Liver (tissue), 9 donors: Measurements from ENCODE around the gene EAPP. TPM values are rescaled to one million over a fixed set of nuclear protein-coding genes. Genes with fewer than 3 reads are reported as not detected.
"Not testable (repeated sequence)": the region's sequence is repeated elsewhere in the genome, so short reads cannot be mapped to it uniquely, and the experiment has no call there.

ENCODE experiments used
- DNase-seq: peaks from one replicate; pipeline ENCODE4 v3.0.0-alpha.2; 2017; ENCODE audit warnings: low spot score
- H3K27ac ChIP-seq, 2 donors: one replicate each; pipeline ENCODE4 v1.7.0; 2013; ENCODE audit warnings: inconsistent platforms in 2 of 2, low read length in 2 of 2, control low read depth in 1 of 2, low read depth in 1 of 2, mild to moderate bottlenecking in 1 of 2
- H3K27me3 ChIP-seq, 4 donors: one replicate each; pipeline versions ENCODE4 v1.6.1 to v1.7.0; 2013; ENCODE audit warnings: low read length in 3 of 4, inconsistent platforms in 1 of 4, mild to moderate bottlenecking in 1 of 4, moderate library complexity in 1 of 4; ENCODE audit not compliant: control insufficient read depth in 4 of 4, insufficient read depth in 4 of 4
- H3K36me3 ChIP-seq, 4 donors: one replicate each; pipeline versions ENCODE4 v1.6.1 to v1.7.0; 2013; ENCODE audit warnings: low read length in 3 of 4, mild to moderate bottlenecking in 3 of 4, low read depth in 1 of 4, moderate library complexity in 1 of 4; ENCODE audit not compliant: control insufficient read depth in 4 of 4, insufficient read depth in 3 of 4
- H3K4me1 ChIP-seq, 4 donors: one replicate each; pipeline versions ENCODE4 v1.6.1 to v1.7.0; 2013; ENCODE audit warnings: low read length in 3 of 4, mild to moderate bottlenecking in 3 of 4, moderate library complexity in 1 of 4; ENCODE audit not compliant: control insufficient read depth in 4 of 4, insufficient read depth in 4 of 4
- H3K4me3 ChIP-seq, 3 donors: one replicate each; pipeline versions ENCODE4 v1.6.1 to v1.7.0; 2013; ENCODE audit warnings: low read length in 3 of 3, control low read depth in 1 of 3, low read depth in 1 of 3, mild to moderate bottlenecking in 1 of 3
- H3K9ac ChIP-seq, 2 donors: one replicate each; pipeline ENCODE4 v1.7.0; 2013; ENCODE audit warnings: low read length in 2 of 2, mild to moderate bottlenecking in 2 of 2, moderate library complexity in 2 of 2, control low read depth in 1 of 2, low read depth in 1 of 2
- H3K9me3 ChIP-seq, 4 donors: one replicate each; pipeline versions ENCODE4 v1.6.1 to v1.7.0; 2013; ENCODE audit warnings: low read length in 3 of 4; ENCODE audit not compliant: control insufficient read depth in 4 of 4
- CTCF ChIP-seq: fragments of 150-350 bp; IDR thresholded peaks from 2 replicates; pipeline ENCODE4 v1.5.1; 2017; ENCODE audit warnings: improper control_type of control experiment, low read depth, low read length; ENCODE audit not compliant: missing input control
- EGR1 ChIP-seq, 2 donors: IDR thresholded peaks; 2 replicates each; pipeline ENCODE4 v1.6.1; 2016 to 2018; ENCODE audit warnings: antibody characterized with exemption in 2 of 2, low read depth in 2 of 2
- FOXA1 ChIP-seq: IDR thresholded peaks from 2 replicates; pipeline ENCODE4 v1.6.1; 2016; ENCODE audit warnings: antibody characterized with exemption
- FOXA2 ChIP-seq: IDR thresholded peaks from 2 replicates; pipeline ENCODE4 v1.6.1; 2016; ENCODE audit warnings: antibody characterized with exemption
- HNF4A ChIP-seq, 2 donors: conservative IDR thresholded peaks; 2 replicates each; pipeline ENCODE4 v1.6.1; 2016; ENCODE audit warnings: antibody characterized with exemption in 2 of 2, mild to moderate bottlenecking in 2 of 2
- JUND ChIP-seq, 2 donors: IDR thresholded peaks; 2 replicates each; pipeline ENCODE4 v1.6.1; 2016; ENCODE audit warnings: antibody characterized with exemption in 2 of 2
- RAD21 ChIP-seq, 2 donors: IDR thresholded peaks; 2 replicates each; pipeline ENCODE4 v1.6.1; 2016; ENCODE audit warnings: antibody characterized with exemption in 2 of 2, mild to moderate bottlenecking in 2 of 2
- REST ChIP-seq: IDR thresholded peaks from 2 replicates; pipeline ENCODE4 v1.6.1; 2016; ENCODE audit warnings: antibody characterized with exemption, mild to moderate bottlenecking
- RXRA ChIP-seq, 2 donors: IDR thresholded peaks; 2 replicates each; pipeline ENCODE4 v1.6.1; 2017 to 2018; ENCODE audit warnings: antibody characterized with exemption in 2 of 2, mild to moderate bottlenecking in 1 of 2
- SP1 ChIP-seq: IDR thresholded peaks from 2 replicates; pipeline ENCODE4 v1.6.1; 2018; ENCODE audit warnings: antibody characterized with exemption, mild to moderate bottlenecking
- YY1 ChIP-seq: IDR thresholded peaks from 2 replicates; pipeline ENCODE4 v1.6.1; 2016; ENCODE audit warnings: antibody characterized with exemption, mild to moderate bottlenecking
- ZBTB33 ChIP-seq: IDR thresholded peaks from 2 replicates; pipeline ENCODE4 v1.6.1; 2016; ENCODE audit warnings: antibody characterized with exemption
- WGBS: extraction: QIAGEN DNeasy Blood & Tissue Kit; methylation state at CpG from one replicate; pipeline ENCODE4 v1.1.7; 2013; 5-methylcytosine and 5-hydroxymethylcytosine counted together
- polyA plus RNA-seq, 2 donors: library from polyadenylated mRNA; stranded (reverse) in 1 of 2; unstranded in 1 of 2; fragments of 200-250 nt in 1 of 2; fragments of >200 nt in 1 of 2; fragmentation: Nextera tagmentation in 1 of 2; extraction: Ambion mirVana in 1 of 2; gene quantifications; one replicate each; pipeline versions ENCODE4 v1.2.1 to v1.2.3, GENCODE V29; 2013 to 2015
- total RNA-seq, 2 donors: library from RNA; depleted of rRNA; stranded (reverse); fragments of >200 nt; gene quantifications; one replicate each; pipeline ENCODE4 v1.2.3, GENCODE V29; 2014
- donor health status: healthy.
- donor health status: healthy.
- donor health status: healthy.
- donor health status: healthy.
- donor health status: healthy.

The EAPP gene
- total and polyA plus RNA-seq, 4 donors: 18.5 to 33.4 (median 25.7) TPM

GRCh38 chr14:34538871-34539406 is 562 bp downstream of the EAPP start:
- under 1% methylated on average over 15 of the region's 15 CpGs for WGBS
- H3K9ac ChIP-seq: peak overlapping the region; percentile 98 to 100
- DNase-seq: no peak
- H3K4me1 ChIP-seq: peaks cover 4 to 18% (median 12%) of the 10 kb centered on the region in 4 donors
- H3K27ac ChIP-seq: peak overlapping the region; percentile 95 to 100
- H3K4me3 ChIP-seq: peak overlapping the region; percentile 88 to 99 (median 98)
- H3K9me3 ChIP-seq: no peaks in the 10 kb centered on the region
- peaks cover 1 to 9% (median 5%) of the 10 kb centered on the region in 4 donors for H3K36me3 ChIP-seq
- no peaks in the 10 kb centered on the region for H3K27me3 ChIP-seq
- TF ChIP-seq EGR1 (IDR thresholded peaks at IDR 0.05; ENCODE audit: low read depth in 2 of 2) (no peak), FOXA1 (no peak), HNF4A (conservative IDR thresholded peaks at IDR 0.05) (no peak), CTCF (no peak), JUND (IDR thresholded peaks at IDR 0.05) (no peak), ZBTB33 (no peak), SP1 (no peak), YY1 (no peak), RAD21 (IDR thresholded peaks at IDR 0.05) (no peak), RXRA (IDR thresholded peaks at IDR 0.05) (no peak), FOXA2 (no peak), REST (no peak)

- peaks cover 2 to 17% (median 9%) of the 10 kb centered on the region in 4 donors for H3K36me3 ChIP-seq
- H3K4me1 ChIP-seq: peaks cover 4 to 18% (median 12%) of the 10 kb centered on the region in 4 donors
- H3K9ac ChIP-seq: peak overlapping the region; percentile 98 to 100
- not testable (repeated sequence) for H3K27ac ChIP-seq, H3K9me3 ChIP-seq, H3K27me3 ChIP-seq, DNase-seq
- 49% methylated on average over 6 of the region's 6 CpGs for WGBS
- peak overlapping the region in 2 of 3 donors; percentile 88 to 99 for H3K4me3 ChIP-seq
Measured at GRCh38 chr14:34538096-34538495, 1.4 kb downstream of the EAPP start.
